ENCODE results near the gene LMTK2.

LMTK2 gene

GRCh38 chr7:98211221-98211675 lies 104.6 kb downstream of the LMTK2 start, which contains the start of gene BHLHA15:
BHLHA15 (plus strand) TSS chr7:98211439; CDS start chr7:98212310, 871 bp downstream.
- TF ChIP-seq, protein P1, sequence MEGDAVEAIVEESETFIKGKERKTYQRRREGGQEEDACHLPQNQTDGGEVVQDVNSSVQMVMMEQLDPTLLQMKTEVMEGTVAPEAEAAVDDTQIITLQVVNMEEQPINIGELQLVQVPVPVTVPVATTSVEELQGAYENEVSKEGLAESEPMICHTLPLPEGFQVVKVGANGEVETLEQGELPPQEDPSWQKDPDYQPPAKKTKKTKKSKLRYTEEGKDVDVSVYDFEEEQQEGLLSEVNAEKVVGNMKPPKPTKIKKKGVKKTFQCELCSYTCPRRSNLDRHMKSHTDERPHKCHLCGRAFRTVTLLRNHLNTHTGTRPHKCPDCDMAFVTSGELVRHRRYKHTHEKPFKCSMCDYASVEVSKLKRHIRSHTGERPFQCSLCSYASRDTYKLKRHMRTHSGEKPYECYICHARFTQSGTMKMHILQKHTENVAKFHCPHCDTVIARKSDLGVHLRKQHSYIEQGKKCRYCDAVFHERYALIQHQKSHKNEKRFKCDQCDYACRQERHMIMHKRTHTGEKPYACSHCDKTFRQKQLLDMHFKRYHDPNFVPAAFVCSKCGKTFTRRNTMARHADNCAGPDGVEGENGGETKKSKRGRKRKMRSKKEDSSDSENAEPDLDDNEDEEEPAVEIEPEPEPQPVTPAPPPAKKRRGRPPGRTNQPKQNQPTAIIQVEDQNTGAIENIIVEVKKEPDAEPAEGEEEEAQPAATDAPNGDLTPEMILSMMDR (IDR thresholded peaks at IDR 0.05; ENCODE audit: extremely low read depth, missing control alignments) = no peak
- peak; percentile 85 for DNase-seq (ENCODE audit: low spot score)

- peak; percentile 41 for DNase-seq (ENCODE audit: low spot score)
- TF ChIP-seq, protein P1 (IDR thresholded peaks at IDR 0.05; ENCODE audit: extremely low read depth, missing control alignments) = no peak
Measured at GRCh38 chr7:98211676-98212531, 105.2 kb downstream of the LMTK2 start.

DNA sequence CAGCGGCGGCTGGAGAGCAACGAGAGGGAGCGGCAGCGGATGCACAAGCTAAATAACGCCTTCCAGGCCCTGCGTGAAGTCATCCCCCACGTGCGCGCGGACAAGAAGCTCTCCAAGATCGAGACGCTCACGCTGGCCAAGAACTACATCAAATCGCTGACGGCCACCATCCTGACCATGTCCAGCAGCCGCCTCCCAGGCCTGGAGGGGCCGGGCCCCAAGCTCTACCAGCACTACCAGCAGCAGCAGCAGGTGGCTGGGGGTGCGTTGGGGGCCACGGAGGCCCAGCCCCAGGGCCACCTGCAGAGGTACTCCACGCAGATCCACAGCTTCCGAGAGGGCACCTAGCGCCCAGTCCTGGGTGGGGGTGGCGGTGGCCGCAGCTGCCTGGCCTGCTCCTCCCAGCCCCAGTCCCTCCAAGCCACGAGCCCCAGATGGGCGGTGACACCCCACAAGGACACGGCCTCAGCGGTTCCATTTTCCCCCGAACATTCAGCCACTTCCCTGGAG lies 105.9 kb downstream of the LMTK2 start:
- TF ChIP-seq, protein P1 (IDR thresholded peaks at IDR 0.05; ENCODE audit: extremely low read depth, missing control alignments) = no peak

DNA sequence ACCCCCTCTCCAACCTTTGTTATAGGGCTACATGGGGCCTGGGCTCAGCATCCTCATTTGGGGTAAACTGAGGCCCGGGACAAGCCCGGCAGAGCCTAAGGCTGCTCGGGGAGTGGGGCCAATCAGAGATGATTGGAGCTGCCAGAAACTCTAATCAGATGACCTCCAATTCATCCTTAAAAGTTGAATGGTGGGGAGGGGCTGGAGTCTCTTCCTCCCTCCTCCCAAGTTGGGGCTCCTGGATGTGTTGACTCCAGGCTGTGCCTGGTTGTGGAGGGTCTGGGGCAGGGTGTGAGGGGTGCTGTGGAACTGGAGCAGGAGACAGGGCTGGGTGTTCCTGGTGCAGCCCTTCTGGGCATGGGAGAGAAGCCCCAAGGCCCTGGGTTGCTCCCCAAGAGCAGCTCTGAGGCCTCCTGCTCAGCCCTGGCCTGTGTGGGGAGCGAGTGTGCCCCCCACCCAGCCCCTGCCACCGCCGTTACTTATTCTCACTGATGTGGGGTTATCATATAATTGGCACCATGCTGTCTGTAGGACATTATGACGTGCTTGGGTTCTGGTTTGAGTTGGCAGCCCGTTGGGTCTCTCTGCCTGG lies 106.7 kb downstream of the LMTK2 start:
- TF ChIP-seq, protein P1 (IDR thresholded peaks at IDR 0.05; ENCODE audit: extremely low read depth, missing control alignments) = no peak
- peak; percentile 49 for DNase-seq (ENCODE audit: low spot score)

More for the DNA sequence above, 105.9 kb downstream of the LMTK2 start:
- peak; percentile 25 for DNase-seq (ENCODE audit: low spot score)

GRCh38 chr7:98213888-98214810 lies 107.5 kb downstream of the LMTK2 start:
- TF ChIP-seq, protein P1 (IDR thresholded peaks at IDR 0.05; ENCODE audit: extremely low read depth, missing control alignments) = no peak
- peak; percentile 49 for DNase-seq (ENCODE audit: low spot score)

DNA sequence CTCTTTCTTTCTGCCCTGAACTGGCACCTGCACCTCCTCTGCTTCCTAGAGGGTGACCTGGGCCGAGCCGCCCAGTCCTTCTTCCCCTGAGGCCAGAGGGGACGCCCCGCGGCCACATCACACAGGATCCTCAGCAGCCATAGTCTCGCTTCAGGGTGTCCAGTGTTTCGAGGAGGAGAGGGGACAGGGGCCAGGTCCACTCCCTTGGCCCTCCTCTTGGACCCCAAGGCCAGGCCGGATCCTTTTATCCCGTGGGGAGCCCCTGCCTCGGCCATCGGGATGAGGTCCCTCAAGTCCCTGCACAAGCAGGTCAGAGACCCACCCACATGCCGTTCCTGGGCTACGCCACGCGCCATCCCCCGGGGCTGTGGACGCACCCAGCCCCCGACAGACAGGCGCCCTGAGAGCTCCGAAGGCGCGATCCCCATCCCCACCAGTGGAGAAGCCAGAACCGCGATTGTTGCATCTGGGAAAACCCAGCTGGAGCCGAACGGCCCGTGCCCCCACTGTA lies 108.2 kb downstream of the LMTK2 start:
- peak; percentile 31 for DNase-seq (ENCODE audit: low spot score)
- TF ChIP-seq, protein P1 (IDR thresholded peaks at IDR 0.05; ENCODE audit: extremely low read depth, missing control alignments) = no peak
